Endodermal cell (in vitro differentiated cells): ENCODE results near the gene CD79A. TPM values are rescaled to one million over a fixed set of nuclear protein-coding genes. Genes with fewer than 3 reads are reported as not detected.
A peak's percentile ranks its signal among the peaks of the same experiment; 100 is the strongest.

Experiments
- DNase-seq: peaks from one replicate; pipeline ENCODE4 v3.0.0-alpha.2; 2017
- H3K27ac ChIP-seq: 2 replicates; pipeline ENCODE4 v1.5.1; 2013; ENCODE audit warnings: mild to moderate bottlenecking, low read depth, low read length, moderate library complexity
- H3K27me3 ChIP-seq: 2 replicates; pipeline ENCODE4 v1.6.1; 2013; ENCODE audit warnings: mild to moderate bottlenecking, low read length, moderate library complexity; ENCODE audit not compliant: insufficient read depth, control insufficient read depth, poor library complexity, severe bottlenecking
- H3K36me3 ChIP-seq: 2 replicates; pipeline ENCODE4 v1.7.0; 2013; ENCODE audit warnings: mild to moderate bottlenecking, low read length, moderate library complexity; ENCODE audit not compliant: control insufficient read depth, insufficient read depth
- H3K4me1 ChIP-seq: one replicate; pipeline ENCODE4 v1.7.0; 2013; ENCODE audit warnings: low read length; ENCODE audit not compliant: control insufficient read depth, insufficient read depth
- H3K4me3 ChIP-seq: 2 replicates; pipeline ENCODE4 v1.5.1; 2013; ENCODE audit warnings: mild to moderate bottlenecking, low read length, moderate library complexity
- H3K9ac ChIP-seq: 2 replicates; pipeline ENCODE4 v1.6.1; 2013; ENCODE audit warnings: mild to moderate bottlenecking, low read length, moderate library complexity; ENCODE audit not compliant: poor library complexity, severe bottlenecking; ENCODE audit errors: extremely low read depth
- H3K9me3 ChIP-seq: 2 replicates; pipeline ENCODE4 v1.6.1; 2013; ENCODE audit warnings: mild to moderate bottlenecking, low read length, moderate library complexity; ENCODE audit not compliant: control insufficient read depth
- H3K27ac Mint-ChIP-seq: 2 replicates; pipeline ENCODE4 v1.8.0; 2020; ENCODE audit warnings: mixed read lengths
- H3K27me3 Mint-ChIP-seq: 2 replicates; pipeline ENCODE4 v1.8.0; 2021; ENCODE audit warnings: mild to moderate bottlenecking, mixed read lengths; ENCODE audit not compliant: insufficient read depth
- H3K36me3 Mint-ChIP-seq: 2 replicates; pipeline ENCODE4 v1.8.0; 2020; ENCODE audit warnings: low read depth, mixed read lengths
- H3K4me1 Mint-ChIP-seq: 2 replicates; pipeline ENCODE4 v1.8.0; 2020; ENCODE audit warnings: mixed read lengths
- H3K4me3 Mint-ChIP-seq: 2 replicates; pipeline ENCODE4 v1.8.0; 2020; ENCODE audit warnings: mild to moderate bottlenecking, moderate library complexity, mixed read lengths
- H3K9me3 Mint-ChIP-seq: 2 replicates; pipeline ENCODE4 v1.8.0; 2020; ENCODE audit warnings: mild to moderate bottlenecking, mixed read lengths
- CTCF ChIP-seq: fragments of 200-600 bp; sonication (generic); conservative IDR thresholded peaks from 2 replicates; pipeline ENCODE4 v1.5.0; 2021; ENCODE audit warnings: antibody characterized with exemption, mild to moderate bottlenecking
- WGBS, 2 experiments: methylation state at CpG; one replicate each; pipeline versions ENCODE4 v1.1.5 to v1.1.7; 2013; ENCODE audit warnings: missing lambda C conversion rate in 2 of 2, mixed read lengths in 1 of 2; ENCODE audit not compliant: insufficient coverage in 1 of 2, insufficient read length in 1 of 2; 5-methylcytosine and 5-hydroxymethylcytosine counted together
- total RNA-seq, 2 donors: library from RNA; stranded (reverse); fragmentation: NEBNext Ultra II Directional in 1 of 2; extraction: Animal tissue kit (Norgen Biotek cat#: 25700) in 1 of 2; gene quantifications; 2 replicates in 1 of 2; 3 replicates in 1 of 2; pipeline ENCODE4 v1.2.1, GENCODE V29; 2021

Gene CD79A
- total RNA-seq, 2 donors from 2014 or later = not detected

- Mint-ChIP-seq H3K4me3 (no peak overlapping the region), H3K4me1 (peaks cover 12% of the 10 kb centered on the region), H3K36me3 (no peaks in the 10 kb centered on the region), H3K27ac (no peak overlapping the region), H3K9me3 (no peaks in the 10 kb centered on the region), H3K27me3 (peaks cover 48% of the 10 kb centered on the region)
- WGBS, 2 experiments = 67% methylated on average over 1 to 2 of the region's 2 CpGs
- Histone ChIP-seq H3K4me1 (peaks cover 2% of the 10 kb centered on the region), H3K36me3 (no peaks in the 10 kb centered on the region), H3K9me3 (no peaks in the 10 kb centered on the region), H3K4me3 (no peak overlapping the region), H3K27me3 (peaks cover 25% of the 10 kb centered on the region), H3K27ac (no peak overlapping the region), H3K9ac (no peak overlapping the region)
- TF ChIP-seq CTCF = no peak
- DNase-seq = no peak
Measured at GRCh38 chr19:41853344-41853743, 23.7 kb upstream of the CD79A start.

DNA sequence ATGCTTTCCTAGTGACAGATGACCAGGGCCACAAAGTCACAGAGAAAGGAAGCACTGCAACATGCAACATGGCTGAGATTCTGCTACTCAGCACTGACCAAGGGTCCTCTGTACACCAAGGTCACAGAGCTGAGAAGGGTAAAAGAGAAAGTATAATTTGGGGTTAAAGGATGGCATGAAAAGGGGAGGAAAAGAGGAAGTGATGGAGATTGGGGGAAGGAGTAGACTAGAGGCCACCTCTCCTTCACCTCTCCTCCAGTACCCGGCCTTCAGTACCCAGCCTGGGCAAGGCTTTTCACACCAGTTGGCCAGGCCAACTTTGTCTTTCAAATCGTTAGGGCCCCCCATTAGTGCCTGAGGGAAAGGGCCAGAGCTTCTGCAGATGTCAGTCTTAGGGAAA is 23.3 kb upstream of the CD79A start:
- Mint-ChIP-seq H3K27ac (no peak overlapping the region), H3K9me3 (no peaks in the 10 kb centered on the region), H3K4me1 (peaks cover 12% of the 10 kb centered on the region), H3K27me3 (peaks cover 47% of the 10 kb centered on the region), H3K36me3 (no peaks in the 10 kb centered on the region), H3K4me3 (no peak overlapping the region)
- no peak for TF ChIP-seq CTCF
- no peak overlapping the region for H3K4me3 ChIP-seq
- no peaks in the 10 kb centered on the region for H3K9me3 ChIP-seq
- H3K27me3 ChIP-seq = peaks cover 25% of the 10 kb centered on the region
- peaks cover 2% of the 10 kb centered on the region for H3K4me1 ChIP-seq
- no peak overlapping the region for H3K27ac ChIP-seq
- H3K9ac ChIP-seq = no peak overlapping the region
- WGBS, 2 experiments = 40 to 72% methylated on average over 1 to 2 of the region's 2 CpGs
- DNase-seq = no peak
- no peaks in the 10 kb centered on the region for H3K36me3 ChIP-seq

DNA sequence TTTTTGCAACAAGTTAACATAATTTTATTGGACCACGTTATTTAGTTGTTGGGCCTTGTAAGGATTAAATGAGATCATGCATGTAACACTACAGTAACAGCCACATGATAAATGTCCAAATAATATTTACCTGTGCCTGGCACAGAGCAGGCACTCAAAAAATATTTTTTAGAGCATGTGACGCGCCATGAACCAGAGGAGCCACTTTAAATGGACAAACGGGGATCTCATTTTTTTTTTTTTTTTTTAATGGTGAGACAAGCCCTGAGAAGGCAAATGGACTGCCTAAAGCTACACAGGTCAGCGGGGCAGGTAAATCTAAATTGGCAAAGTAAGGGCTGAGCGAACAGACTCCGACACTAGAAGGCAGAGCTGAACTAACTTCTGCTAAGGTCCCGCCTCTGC is 17.9 kb upstream of the CD79A start:
- Mint-ChIP-seq H3K27me3 (peaks cover 18% of the 10 kb centered on the region), H3K4me1 (peaks cover 26% of the 10 kb centered on the region), H3K27ac (peak overlapping the region; percentile 67), H3K9me3 (no peaks in the 10 kb centered on the region), H3K4me3 (peak overlapping the region; percentile 81), H3K36me3 (peaks cover 37% of the 10 kb centered on the region)
- H3K27me3 ChIP-seq = peaks cover 7% of the 10 kb centered on the region
- H3K9me3 ChIP-seq = no peaks in the 10 kb centered on the region
- H3K9ac ChIP-seq = peak overlapping the region; percentile 38
- peaks cover 23% of the 10 kb centered on the region for H3K4me1 ChIP-seq
- DNase-seq = no peak
- WGBS, 2 experiments = 12 to 19% methylated on average over 7 to 8 of the region's 8 CpGs
- H3K27ac ChIP-seq = no peak overlapping the region
- peak overlapping the region; percentile 79 for H3K4me3 ChIP-seq
- peaks cover 37% of the 10 kb centered on the region for H3K36me3 ChIP-seq
- no peak for TF ChIP-seq CTCF
